SK-N-SH treated with all-trans-retinoic acid at 6 μM for 48 hours (cell line): ENCODE data around the gene CDR2L.

Experiments
- ATAC-seq: fragments of 200-7000 bp; cut with Tn5 transposase; 3 replicates; pipeline ENCODE4 v1.9.1; 2020; ENCODE audit warnings: mild to moderate bottlenecking, moderate library complexity
- ARNTL ChIP-seq: fragments of 450-650 bp; formaldehyde crosslinking; IDR thresholded peaks from 2 replicates; pipeline ENCODE4 v1.5.0; 2020; ENCODE audit warnings: low read depth, mild to moderate bottlenecking, moderate library complexity, borderline replicate concordance
- BACH2 ChIP-seq: fragments of 250-450 bp; sonication (Bioruptor Pico); IDR thresholded peaks from 2 replicates; pipeline ENCODE4 v1.9.0; 2021; ENCODE audit warnings: mild to moderate bottlenecking, borderline replicate concordance
- CREB5 ChIP-seq: fragments of 250-450 bp; sonication (Bioruptor Pico); IDR thresholded peaks from 2 replicates; pipeline ENCODE4 v1.5.1; 2020; ENCODE audit warnings: low read depth, mild to moderate bottlenecking, moderate library complexity
- CSDC2 ChIP-seq: fragments of 250-450 bp; sonication (Bioruptor Pico); IDR thresholded peaks from 2 replicates; pipeline ENCODE4 v1.5.0; 2020; ENCODE audit warnings: mild to moderate bottlenecking, moderate library complexity
- ESRRG ChIP-seq: fragments of 250-450 bp; sonication (Bioruptor Pico); IDR thresholded peaks from 2 replicates; pipeline ENCODE4 v1.6.1; 2021; ENCODE audit warnings: mild to moderate bottlenecking
- GLIS3 ChIP-seq: fragments of 250-450 bp; sonication (Bioruptor Pico); IDR thresholded peaks from 2 replicates; pipeline ENCODE4 v1.5.0; 2020; ENCODE audit warnings: mild to moderate bottlenecking, moderate library complexity
- ISL1 ChIP-seq: fragments of 250-450 bp; sonication (Bioruptor Pico); IDR thresholded peaks from 2 replicates; pipeline ENCODE4 v2.1.2; 2022; ENCODE audit warnings: mild to moderate bottlenecking, moderate library complexity
- OSR1 ChIP-seq: fragments of 250-450 bp; sonication (Bioruptor Pico); IDR thresholded peaks from 2 replicates; pipeline ENCODE4 v1.8.0; 2022; ENCODE audit warnings: moderate library complexity, mild to moderate bottlenecking, inconsistent platforms
- PATZ1 ChIP-seq: fragments of 250-450 bp; sonication (Bioruptor Pico); IDR thresholded peaks from 2 replicates; pipeline ENCODE4 v1.8.0; 2020; ENCODE audit warnings: mild to moderate bottlenecking, moderate library complexity, borderline replicate concordance
- POU6F1 ChIP-seq: fragments of 250-450 bp; sonication (Bioruptor Pico); IDR thresholded peaks from 2 replicates; pipeline ENCODE4 v1.8.0; 2021; ENCODE audit warnings: low read depth, mild to moderate bottlenecking, moderate library complexity, borderline replicate concordance
- PPARA ChIP-seq: fragments of 250-450 bp; sonication (Bioruptor Pico); IDR thresholded peaks from 2 replicates; pipeline ENCODE4 v1.5.0; 2020; ENCODE audit warnings: mild to moderate bottlenecking, borderline replicate concordance
- RARB ChIP-seq: fragments of 250-450 bp; sonication (Bioruptor Pico); IDR thresholded peaks from 2 replicates; pipeline ENCODE4 v1.8.0; 2021; ENCODE audit warnings: mild to moderate bottlenecking, moderate library complexity
- TCF4 ChIP-seq: fragments of 250-450 bp; sonication (Bioruptor Pico); IDR thresholded peaks from 2 replicates; pipeline ENCODE4 v1.8.0; 2021; ENCODE audit warnings: mild to moderate bottlenecking, moderate library complexity, borderline replicate concordance
- TOX ChIP-seq: fragments of 250-450 bp; sonication (Bioruptor Pico); IDR thresholded peaks from 2 replicates; pipeline ENCODE4 v1.8.0; 2021; ENCODE audit warnings: mild to moderate bottlenecking, moderate library complexity, borderline replicate concordance
- ZC3H10 ChIP-seq: fragments of 250-450 bp; sonication (Bioruptor Pico); IDR thresholded peaks from 2 replicates; pipeline ENCODE4 v1.5.1; 2021; ENCODE audit warnings: mild to moderate bottlenecking, moderate library complexity
- ZFP3 ChIP-seq: fragments of 250-450 bp; sonication (Bioruptor Pico); IDR thresholded peaks from 2 replicates; pipeline ENCODE4 v1.5.0; 2020; ENCODE audit warnings: mild to moderate bottlenecking, moderate library complexity
- ZFP30 ChIP-seq: fragments of 450-650 bp; formaldehyde crosslinking; IDR thresholded peaks from 2 replicates; pipeline ENCODE4 v1.5.0; 2022; ENCODE audit warnings: mild to moderate bottlenecking, moderate library complexity
- ZNF565 ChIP-seq: fragments of 450-650 bp; formaldehyde crosslinking; conservative IDR thresholded peaks from 2 replicates; pipeline ENCODE4 v1.5.0; 2020; ENCODE audit warnings: low read depth, mild to moderate bottlenecking, moderate library complexity
- ZNF70 ChIP-seq: fragments of 450-650 bp; formaldehyde crosslinking; IDR thresholded peaks from 2 replicates; pipeline ENCODE4 v1.5.0; 2020; ENCODE audit warnings: mild to moderate bottlenecking, moderate library complexity
- ZNF8 ChIP-seq: fragments of 450-650 bp; formaldehyde crosslinking; IDR thresholded peaks from 2 replicates; pipeline ENCODE4 v1.5.0; 2020; ENCODE audit warnings: mild to moderate bottlenecking, moderate library complexity
- TF ChIP-seq, protein P1 (sequence below): fragments of 250-450 bp; sonication (Bioruptor Pico); IDR thresholded peaks from 2 replicates; pipeline ENCODE4 v1.5.0; 2020; ENCODE audit warnings: mild to moderate bottlenecking, moderate library complexity

CDR2L gene

GRCh38 chr17:75008373-75008772 is 20.9 kb downstream of the CDR2L start (continued):
- no peak for TF ChIP-seq POU6F1
- TF ChIP-seq ZNF8 = no peak
- no peak for TF ChIP-seq CSDC2 (CRISPR knock-in tag)
- no peak for TF ChIP-seq TOX
- TF ChIP-seq ESRRG (CRISPR knock-in tag) = no peak
- no peak for TF ChIP-seq BACH2 (CRISPR knock-in tag)
- TF ChIP-seq ISL1 = no peak
- no peak for TF ChIP-seq ZNF70 (CRISPR knock-in tag)
- TF ChIP-seq PPARA (CRISPR knock-in tag) = no peak
- TF ChIP-seq, all 23 proteins: peak for 0

DNA sequence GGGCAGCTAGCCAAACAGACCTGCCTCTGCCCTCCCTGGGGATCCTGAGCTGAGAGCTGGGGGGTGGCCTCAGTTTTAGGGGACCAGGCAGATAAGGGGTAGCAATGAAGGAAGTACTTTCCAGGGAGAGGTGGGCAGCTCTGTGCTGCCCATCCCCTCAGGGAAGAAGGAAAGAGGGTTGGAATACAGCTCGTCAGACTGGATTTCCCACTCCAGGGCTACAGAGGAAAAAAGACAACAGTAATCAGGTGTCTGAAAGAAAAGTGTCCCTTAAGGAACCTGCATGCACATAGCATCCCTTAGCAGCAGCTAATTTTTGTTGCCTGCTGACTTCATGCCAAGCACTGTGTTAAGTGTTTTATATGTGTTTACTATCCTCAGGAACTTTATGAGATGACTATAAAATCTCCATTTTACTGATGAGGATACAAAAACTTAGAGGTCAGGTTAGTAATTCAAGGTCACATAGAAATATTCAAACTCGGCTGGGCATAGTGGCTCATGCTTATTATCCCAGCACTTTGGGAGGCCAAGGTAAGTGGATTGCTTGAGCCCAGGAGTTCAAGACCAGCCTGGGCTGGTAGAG is 21.8 kb downstream of the CDR2L start:
- TF ChIP-seq RARB (CRISPR knock-in tag) = no peak
- no peak for TF ChIP-seq ARNTL (CRISPR knock-in tag)
- TF ChIP-seq TOX = no peak
- no peak for TF ChIP-seq GLIS3
- TF ChIP-seq PATZ1 (CRISPR knock-in tag) = no peak
- TF ChIP-seq PPARA (CRISPR knock-in tag) = no peak
- TF ChIP-seq CREB5 = no peak
- TF ChIP-seq OSR1 (CRISPR knock-in tag) = no peak
- no peak for TF ChIP-seq ZNF565
- TF ChIP-seq ZNF8 = no peak
- no peak for TF ChIP-seq ISL1
- no peak for TF ChIP-seq BACH2 (CRISPR knock-in tag)
- no peak for TF ChIP-seq CSDC2 (CRISPR knock-in tag)
- TF ChIP-seq ZC3H10 (CRISPR knock-in tag) = no peak
- TF ChIP-seq POU6F1 = no peak
- TF ChIP-seq, all 23 proteins: peak for 0
- ATAC-seq = no peak

- ATAC-seq = peak; percentile 3; the same call in 2 of the 3 replicates
- no peak for TF ChIP-seq GLIS3
- TF ChIP-seq RARB (CRISPR knock-in tag) = no peak
- TF ChIP-seq ISL1 = no peak
- TF ChIP-seq ZFP3 = no peak
- TF ChIP-seq TCF4 (CRISPR knock-in tag) = peak; percentile 85
- TF ChIP-seq BACH2 (CRISPR knock-in tag) = no peak
- TF ChIP-seq ZC3H10 (CRISPR knock-in tag) = no peak
- TF ChIP-seq ZNF565 = no peak
- no peak for TF ChIP-seq ZNF8
- TF ChIP-seq POU6F1 = no peak
- TF ChIP-seq ZFP30 = no peak
- no peak; the same call in 1 of the 2 replicates for TF ChIP-seq ZNF70 (CRISPR knock-in tag)
- no peak for TF ChIP-seq PPARA (CRISPR knock-in tag)
- TF ChIP-seq TOX = no peak
- TF ChIP-seq ARNTL (CRISPR knock-in tag) = no peak
- TF ChIP-seq, protein P1, sequence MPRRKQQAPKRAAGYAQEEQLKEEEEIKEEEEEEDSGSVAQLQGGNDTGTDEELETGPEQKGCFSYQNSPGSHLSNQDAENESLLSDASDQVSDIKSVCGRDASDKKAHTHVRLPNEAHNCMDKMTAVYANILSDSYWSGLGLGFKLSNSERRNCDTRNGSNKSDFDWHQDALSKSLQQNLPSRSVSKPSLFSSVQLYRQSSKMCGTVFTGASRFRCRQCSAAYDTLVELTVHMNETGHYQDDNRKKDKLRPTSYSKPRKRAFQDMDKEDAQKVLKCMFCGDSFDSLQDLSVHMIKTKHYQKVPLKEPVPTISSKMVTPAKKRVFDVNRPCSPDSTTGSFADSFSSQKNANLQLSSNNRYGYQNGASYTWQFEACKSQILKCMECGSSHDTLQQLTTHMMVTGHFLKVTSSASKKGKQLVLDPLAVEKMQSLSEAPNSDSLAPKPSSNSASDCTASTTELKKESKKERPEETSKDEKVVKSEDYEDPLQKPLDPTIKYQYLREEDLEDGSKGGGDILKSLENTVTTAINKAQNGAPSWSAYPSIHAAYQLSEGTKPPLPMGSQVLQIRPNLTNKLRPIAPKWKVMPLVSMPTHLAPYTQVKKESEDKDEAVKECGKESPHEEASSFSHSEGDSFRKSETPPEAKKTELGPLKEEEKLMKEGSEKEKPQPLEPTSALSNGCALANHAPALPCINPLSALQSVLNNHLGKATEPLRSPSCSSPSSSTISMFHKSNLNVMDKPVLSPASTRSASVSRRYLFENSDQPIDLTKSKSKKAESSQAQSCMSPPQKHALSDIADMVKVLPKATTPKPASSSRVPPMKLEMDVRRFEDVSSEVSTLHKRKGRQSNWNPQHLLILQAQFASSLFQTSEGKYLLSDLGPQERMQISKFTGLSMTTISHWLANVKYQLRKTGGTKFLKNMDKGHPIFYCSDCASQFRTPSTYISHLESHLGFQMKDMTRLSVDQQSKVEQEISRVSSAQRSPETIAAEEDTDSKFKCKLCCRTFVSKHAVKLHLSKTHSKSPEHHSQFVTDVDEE (CRISPR knock-in tag) = peak; percentile 39; the same call in 1 of the 2 replicates
- TF ChIP-seq PATZ1 (CRISPR knock-in tag) = no peak
Measured at GRCh38 chr17:75010683-75011400, 23.4 kb downstream of the CDR2L start.
